Upper lobe of left lung (tissue), 6 donors: ENCODE results near the gene SLC32A1. TPM values are rescaled to one million over a fixed set of nuclear protein-coding genes. Genes with fewer than 3 reads are reported as not detected.
A peak's percentile ranks its signal among the peaks of the same experiment; 100 is the strongest.

Experiments used
- ATAC-seq, 2 donors: fragments of 200-7000 bp; cut with Tn5 transposase; one replicate each; pipeline ENCODE4 v1.9.1; 2022; ENCODE audit warnings: mild to moderate bottlenecking in 2 of 2, moderate library complexity in 2 of 2; ENCODE audit not compliant: low FRiP score in 2 of 2
- DNase-seq, 2 donors: peaks; one replicate each; pipeline ENCODE4 v3.0.0-alpha.2; 2019 to 2020
- H3K27ac ChIP-seq, 4 donors: fragments of 200-600 bp; sonication (generic); one replicate each; pipeline ENCODE4 v1.5.1; 2016 to 2019
- H3K27me3 ChIP-seq, 4 donors: fragments of 200-600 bp; sonication (generic); one replicate each; pipeline ENCODE4 v1.5.1; 2017 to 2019
- H3K36me3 ChIP-seq, 4 donors: fragments of 200-600 bp; sonication (generic); one replicate each; pipeline ENCODE4 v1.5.1; 2016 to 2019
- H3K4me1 ChIP-seq, 4 donors: fragments of 200-600 bp; sonication (generic); one replicate each; pipeline ENCODE4 v1.5.1; 2018 to 2019
- H3K4me3 ChIP-seq, 4 donors: fragments of 200-600 bp; sonication (generic); one replicate each; pipeline ENCODE4 v1.5.1; 2017 to 2019; ENCODE audit warnings: mild to moderate bottlenecking in 2 of 4, moderate library complexity in 1 of 4
- H3K9me3 ChIP-seq, 4 donors: fragments of 200-600 bp; sonication (generic); one replicate each; pipeline ENCODE4 v1.5.1; 2018 to 2019
- CTCF ChIP-seq, 6 experiments: fragments of 450-650 bp in 4 of 6; fragments of 200-600 bp in 2 of 6; sonication (generic) in 2 of 6; IDR thresholded peaks; one replicate each; pipeline ENCODE4 v1.5.1; 2016 to 2019; ENCODE audit warnings: antibody characterized with exemption in 6 of 6
- EP300 ChIP-seq, 4 donors: sonication (generic); formaldehyde crosslinking; IDR thresholded peaks; one replicate each; pipeline ENCODE4 v1.5.1; 2017; ENCODE audit warnings: antibody characterized with exemption in 4 of 4, control low read depth in 2 of 4
- POLR2A ChIP-seq, 4 donors: fragments of 450-650 bp; IDR thresholded peaks; one replicate each; pipeline ENCODE4 v1.5.1; 2016 to 2017; ENCODE audit warnings: antibody characterized with exemption in 4 of 4, mild to moderate bottlenecking in 2 of 4
- POLR2AphosphoS5 ChIP-seq, 2 donors: sonication (generic); formaldehyde crosslinking; IDR thresholded peaks; one replicate each; pipeline ENCODE4 v1.5.1; 2017; ENCODE audit warnings: antibody characterized with exemption in 2 of 2
- WGBS, 2 donors: methylation state at CpG; one replicate each; pipeline ENCODE4 v1.1.5; 2017 to 2018; 5-methylcytosine and 5-hydroxymethylcytosine counted together
- total RNA-seq, 6 donors: library from RNA; depleted of rRNA in 4 of 6; stranded (reverse); fragments of >200 nt in 4 of 6; gene quantifications; one replicate each; pipeline versions ENCODE4 v1.1.0 to v1.2.1, GENCODE V29; 2016 to 2021
- donor health status: DM: no; HTN: no; CAD: no; lungs with moderate emphysema.
- donor health status: DM: no; HTN: yes; CAD: no; lungs with severe emphysema.

SLC32A1 gene
- total RNA-seq, 6 donors from 2014 or later: not detected

- H3K27me3 ChIP-seq: no peaks in the 10 kb centered on the region
- H3K4me3 ChIP-seq: no peak overlapping the region
- H3K9me3 ChIP-seq: no peaks in the 10 kb centered on the region
- ATAC-seq (no peak), DNase-seq (no peak)
- no peak overlapping the region for H3K27ac ChIP-seq
- TF ChIP-seq POLR2AphosphoS5 (IDR thresholded peaks at IDR 0.05) (no peak), EP300 (IDR thresholded peaks at IDR 0.05) (no peak), CTCF (IDR thresholded peaks at IDR 0.05) (no peak), POLR2A (IDR thresholded peaks at IDR 0.05) (no peak)
- H3K4me1 ChIP-seq: no peaks in the 10 kb centered on the region
- H3K36me3 ChIP-seq: no peaks in the 10 kb centered on the region
- WGBS, 2 donors: 45 to 48% methylated on average over 4 of the region's 4 CpGs
Observed at GRCh38 chr20:38700141-38700540, 24.1 kb upstream of the SLC32A1 start.

- no peak overlapping the region for H3K4me3 ChIP-seq
- TF ChIP-seq POLR2AphosphoS5 (IDR thresholded peaks at IDR 0.05): no peak
- TF ChIP-seq CTCF (IDR thresholded peaks at IDR 0.05): no peak
- TF ChIP-seq POLR2A (IDR thresholded peaks at IDR 0.05): no peak
- no peak for TF ChIP-seq EP300 (IDR thresholded peaks at IDR 0.05)
- no peaks in the 10 kb centered on the region for H3K27me3 ChIP-seq
- ATAC-seq (no peak), DNase-seq (no peak)
- H3K36me3 ChIP-seq: no peaks in the 10 kb centered on the region
- 74 to 80% methylated on average over 1 to 3 of the region's 3 CpGs for WGBS, 2 donors
- H3K4me1 ChIP-seq: no peaks in the 10 kb centered on the region
- H3K9me3 ChIP-seq: no peaks in the 10 kb centered on the region
- no peak overlapping the region for H3K27ac ChIP-seq
Observed at GRCh38 chr20:38700926-38701325, 23.4 kb upstream of the SLC32A1 start.

GRCh38 chr20:38703526-38703925, 20.8 kb upstream of the SLC32A1 start:
- WGBS, 2 donors: 55 to 74% methylated on average over 3 of the region's 3 CpGs
- Histone ChIP-seq H3K36me3 (no peaks in the 10 kb centered on the region), H3K4me3 (no peak overlapping the region), H3K27ac (no peak overlapping the region), H3K4me1 (no peaks in the 10 kb centered on the region), H3K9me3 (no peaks in the 10 kb centered on the region), H3K27me3 (peaks cover 0 to 4% (median 0%) of the 10 kb centered on the region in 4 donors)
- ATAC-seq (no peak), DNase-seq (no peak)
- no peak for TF ChIP-seq POLR2A (IDR thresholded peaks at IDR 0.05)
- no peak for TF ChIP-seq CTCF (IDR thresholded peaks at IDR 0.05)
- no peak for TF ChIP-seq POLR2AphosphoS5 (IDR thresholded peaks at IDR 0.05)
- no peak for TF ChIP-seq EP300 (IDR thresholded peaks at IDR 0.05)

GRCh38 chr20:38704136-38704535, 20.1 kb upstream of the SLC32A1 start:
- TF ChIP-seq POLR2AphosphoS5 (IDR thresholded peaks at IDR 0.05) (no peak), CTCF (IDR thresholded peaks at IDR 0.05) (no peak), POLR2A (IDR thresholded peaks at IDR 0.05) (no peak), EP300 (IDR thresholded peaks at IDR 0.05) (no peak)
- no peak overlapping the region for H3K27ac ChIP-seq
- 55 to 66% methylated on average over 4 of the region's 4 CpGs for WGBS, 2 donors
- H3K27me3 ChIP-seq: peaks cover 0 to 4% (median 0%) of the 10 kb centered on the region in 4 donors
- no peaks in the 10 kb centered on the region for H3K4me1 ChIP-seq
- H3K4me3 ChIP-seq: no peak overlapping the region
- no peak for DNase-seq
- H3K36me3 ChIP-seq: no peaks in the 10 kb centered on the region
- ATAC-seq: no peak
- H3K9me3 ChIP-seq: no peaks in the 10 kb centered on the region

GRCh38 chr20:38706509-38706908, 17.8 kb upstream of the SLC32A1 start:
- peak in 1 of 2 donors; percentile 31 for DNase-seq
- 18 to 23% methylated on average over 5 to 7 of the region's 7 CpGs for WGBS, 2 donors
- TF ChIP-seq POLR2AphosphoS5 (IDR thresholded peaks at IDR 0.05): no peak
- no peak for TF ChIP-seq EP300 (IDR thresholded peaks at IDR 0.05)
- TF ChIP-seq POLR2A (IDR thresholded peaks at IDR 0.05): no peak
- no peak for TF ChIP-seq CTCF (IDR thresholded peaks at IDR 0.05)

More at GRCh38 chr20:38706509-38706908, 17.8 kb upstream of the SLC32A1 start:
- Histone ChIP-seq H3K9me3 (no peaks in the 10 kb centered on the region), H3K27ac (no peak overlapping the region), H3K27me3 (peaks cover 0 to 4% (median 0%) of the 10 kb centered on the region in 4 donors), H3K36me3 (no peaks in the 10 kb centered on the region), H3K4me3 (no peak overlapping the region), H3K4me1 (no peaks in the 10 kb centered on the region)
- ATAC-seq: no peak
